IMR-90 (cell line): ENCODE data around the gene SART1. TPM values are rescaled to one million over a fixed set of nuclear protein-coding genes. Genes with fewer than 3 reads are reported as not detected.

ENCODE experiments used
- ATAC-seq: fragments of 200-7000 bp; cut with Tn5 transposase; 2 replicates; pipeline ENCODE4 v1.9.1; 2020; ENCODE audit warnings: low read depth, mild to moderate bottlenecking, moderate library complexity
- BruUV-seq: library from RNA; stranded (reverse); fragments of 400-500 nt; replicated peaks from 2 replicates; lab custom pipeline; 2021; lab: Mats Ljungman, UMichigan
- CTCF ChIA-PET: fragments of 300-600 bp; formaldehyde crosslinking; extraction: SDS; loops from one replicate; lab custom pipeline; 2021; ENCODE audit warnings: antibody characterized with exemption; lab: Yijun Ruan, JAX
- POLR2A ChIA-PET: fragments of 300-600 bp; sonication (Branson Sonifier 250); formaldehyde crosslinking; loops from one replicate; lab custom pipeline; 2022; ENCODE audit warnings: antibody characterized with exemption; ENCODE audit not compliant: unreplicated experiment; lab: Charles Lee
- DNase-seq: peaks from one replicate; pipeline ENCODE4 v3.0.0; 2013
- H2AFZ ChIP-seq: replicated peaks from 2 replicates; pipeline ENCODE3; 2013; ENCODE audit warnings: low read length, mild to moderate bottlenecking; ENCODE audit not compliant: poor library complexity
- H2AK5ac ChIP-seq: 2 replicates; pipeline ENCODE4 v1.6.1; 2013; ENCODE audit warnings: low read depth, low read length, inconsistent platforms
- H2AK9ac ChIP-seq: replicated peaks from 2 replicates; pipeline ENCODE3; 2013; ENCODE audit warnings: mild to moderate bottlenecking, low read depth, low read length, moderate library complexity; ENCODE audit not compliant: poor library complexity
- H2BK120ac ChIP-seq: 2 replicates; pipeline ENCODE4 v1.6.1; 2013; ENCODE audit warnings: low read depth, low read length, inconsistent platforms
- H2BK15ac ChIP-seq: 3 replicates; pipeline ENCODE4 v1.6.1; 2013; ENCODE audit warnings: low read depth, low read length, inconsistent platforms
- H2BK20ac ChIP-seq: 2 replicates; pipeline ENCODE4 v1.6.1; 2013; ENCODE audit warnings: low read depth, mild to moderate bottlenecking, inconsistent platforms, low read length, moderate library complexity
- H2BK5ac ChIP-seq: 2 replicates; pipeline ENCODE4 v1.6.1; 2013; ENCODE audit warnings: mild to moderate bottlenecking, low read depth, low read length, inconsistent platforms; ENCODE audit not compliant: poor library complexity, severe bottlenecking
- H3K14ac ChIP-seq: replicated peaks from 2 replicates; pipeline ENCODE4 v1.6.1; 2013; ENCODE audit warnings: low read depth, low read length, inconsistent platforms
- H3K18ac ChIP-seq: 2 replicates; pipeline ENCODE4 v1.6.1; 2013; ENCODE audit warnings: low read depth, low read length, control low read depth
- H3K23ac ChIP-seq: 2 replicates; pipeline ENCODE4 v1.6.1; 2013; ENCODE audit warnings: low read depth, low read length, inconsistent platforms
- H3K27ac ChIP-seq: 2 replicates; pipeline ENCODE4 v1.5.1; 2013; ENCODE audit warnings: mild to moderate bottlenecking, control low read depth, low read length; ENCODE audit not compliant: insufficient read depth
- H3K27me3 ChIP-seq: 2 replicates; pipeline ENCODE4 v1.6.1; 2013; ENCODE audit warnings: low read length; ENCODE audit not compliant: control insufficient read depth, insufficient read depth
- H3K36me3 ChIP-seq: 2 replicates; pipeline ENCODE4 v1.6.1; 2013; ENCODE audit warnings: low read length, mixed read lengths; ENCODE audit not compliant: control insufficient read depth, insufficient read depth
- H3K4ac ChIP-seq: 2 replicates; pipeline ENCODE4 v1.6.1; 2013; ENCODE audit warnings: low read depth, low read length, inconsistent platforms
- H3K4me1 ChIP-seq: 2 replicates; pipeline ENCODE4 v1.6.1; 2013; ENCODE audit warnings: low read length, mixed read lengths; ENCODE audit not compliant: control insufficient read depth, insufficient read depth
- H3K4me2 ChIP-seq: 2 replicates; pipeline ENCODE4 v1.6.1; 2013; ENCODE audit warnings: low read depth, mild to moderate bottlenecking, control low read depth, low read length, moderate library complexity
- H3K4me3 ChIP-seq: 2 replicates; pipeline ENCODE4 v1.5.1; 2013; ENCODE audit warnings: low read depth, mild to moderate bottlenecking, control low read depth, low read length, moderate library complexity; ENCODE audit not compliant: insufficient read depth
- H3K56ac ChIP-seq: 2 replicates; pipeline ENCODE4 v1.6.1; 2013; ENCODE audit warnings: low read length, inconsistent platforms; ENCODE audit not compliant: insufficient read depth; ENCODE audit errors: extremely low read depth
- H3K79me1 ChIP-seq, 2 experiments: 2 replicates each; pipeline ENCODE4 v1.6.1; 2013; ENCODE audit warnings: low read length in 2 of 2, inconsistent platforms in 1 of 2, low read depth in 1 of 2
- H3K9ac ChIP-seq: 2 replicates; pipeline ENCODE4 v1.6.1; 2013; ENCODE audit warnings: low read depth, low read length, control low read depth
- H3K9me1 ChIP-seq: 2 replicates; pipeline ENCODE4 v1.6.1; 2013; ENCODE audit warnings: low read length, inconsistent platforms; ENCODE audit not compliant: insufficient read depth
- H3K9me3 ChIP-seq: 2 replicates; pipeline ENCODE4 v1.6.1; 2013; ENCODE audit warnings: low read length; ENCODE audit not compliant: control insufficient read depth, insufficient read depth
- H4K20me1 ChIP-seq: 2 replicates; pipeline ENCODE4 v1.6.1; 2013; ENCODE audit warnings: low read length, inconsistent platforms; ENCODE audit not compliant: insufficient read depth
- H4K5ac ChIP-seq: 2 replicates; pipeline ENCODE4 v1.6.1; 2013; ENCODE audit warnings: mild to moderate bottlenecking, low read depth, low read length, control low read depth
- H4K8ac ChIP-seq, 2 experiments: 2 replicates each; pipeline ENCODE4 v1.6.1; 2013; ENCODE audit warnings: low read depth in 2 of 2, low read length in 2 of 2, control low read depth in 1 of 2, inconsistent platforms in 1 of 2
- H4K91ac ChIP-seq: 2 replicates; pipeline ENCODE4 v1.6.1; 2013; ENCODE audit warnings: low read depth, low read length, inconsistent platforms; ENCODE audit not compliant: insufficient read depth
- BHLHE40 ChIP-seq: fragments of 150-350 bp; IDR thresholded peaks from 2 replicates; pipeline ENCODE4 v1.6.1; 2016; ENCODE audit warnings: mild to moderate bottlenecking, low read depth, low read length
- CEBPB ChIP-seq: IDR thresholded peaks from 2 replicates; pipeline ENCODE4 v1.6.1; 2012; ENCODE audit warnings: low read depth, low read length, improper control_type of control experiment
- CHD1 ChIP-seq: IDR thresholded peaks from 2 replicates; pipeline ENCODE4 v1.6.1; 2012; ENCODE audit warnings: low read depth, low read length, improper control_type of control experiment
- CTCF ChIP-seq: conservative IDR thresholded peaks from 2 replicates; pipeline ENCODE4 v1.5.1; 2012; ENCODE audit warnings: mild to moderate bottlenecking, low read depth, low read length, improper control_type of control experiment
- ELK1 ChIP-seq: fragments of 150-350 bp; IDR thresholded peaks from 2 replicates; pipeline ENCODE4 v1.6.1; 2016; ENCODE audit warnings: low read depth, mild to moderate bottlenecking, low read length, moderate library complexity, borderline replicate concordance
- FOS ChIP-seq: fragments of 150-350 bp; IDR thresholded peaks from 2 replicates; pipeline ENCODE4 v1.6.1; 2016; ENCODE audit warnings: low read depth, low read length
- MAFK ChIP-seq: IDR thresholded peaks from 2 replicates; pipeline ENCODE4 v1.6.1; 2012; ENCODE audit warnings: low read depth, low read length, improper control_type of control experiment
- MAZ ChIP-seq: IDR thresholded peaks from 2 replicates; pipeline ENCODE4 v1.6.1; 2012; ENCODE audit warnings: low read depth, mild to moderate bottlenecking, low read length, improper control_type of control experiment, moderate library complexity, borderline replicate concordance
- MXI1 ChIP-seq: IDR thresholded peaks from 2 replicates; pipeline ENCODE4 v1.6.1; 2012; ENCODE audit warnings: low read depth, mild to moderate bottlenecking, low read length, moderate library complexity, borderline replicate concordance
- NFE2L2 ChIP-seq: fragments of 150-350 bp; IDR thresholded peaks from 2 replicates; pipeline ENCODE4 v1.6.1; 2016; ENCODE audit warnings: low read depth, mild to moderate bottlenecking, low read length
- POLR2A ChIP-seq: IDR thresholded peaks from 2 replicates; pipeline ENCODE4 v1.6.1; 2012; ENCODE audit warnings: mild to moderate bottlenecking, low read depth, low read length
- RAD21 ChIP-seq: IDR thresholded peaks from 2 replicates; pipeline ENCODE4 v1.6.1; 2012; ENCODE audit warnings: low read length, improper control_type of control experiment
- RCOR1 ChIP-seq: IDR thresholded peaks from 2 replicates; pipeline ENCODE4 v1.6.1; 2012; ENCODE audit warnings: mild to moderate bottlenecking, low read length, improper control_type of control experiment; ENCODE audit not compliant: insufficient replicate concordance
- RFX5 ChIP-seq: IDR thresholded peaks from 2 replicates; pipeline ENCODE4 v1.8.0; 2012; ENCODE audit warnings: low read depth, mild to moderate bottlenecking, low read length, moderate library complexity
- SMC3 ChIP-seq: fragments of 150-350 bp; IDR thresholded peaks from 2 replicates; pipeline ENCODE4 v1.6.1; 2016; ENCODE audit warnings: low read depth, mild to moderate bottlenecking, antibody characterized with exemption, low read length, moderate library complexity
- USF2 ChIP-seq: fragments of 150-350 bp; IDR thresholded peaks from 2 replicates; pipeline ENCODE4 v1.6.1; 2017; ENCODE audit warnings: mild to moderate bottlenecking, antibody characterized with exemption, low read length, low read depth
- WGBS, 2 experiments: methylation state at CpG; one replicate each; pipeline versions ENCODE4 v1.1.5 to v1.1.7; 2013; ENCODE audit warnings: missing lambda C conversion rate in 2 of 2; ENCODE audit not compliant: insufficient read length in 1 of 2; ENCODE audit errors: extremely low coverage in 2 of 2; 5-methylcytosine and 5-hydroxymethylcytosine counted together
- dilution Hi-C: fragments of 300-500 bp; cut with HindIII; formaldehyde crosslinking; loops from one replicate; pipeline ENCODE4 v1.14.3; 2018; ENCODE audit warnings: low sequenced_read_pairs; ENCODE audit not compliant: unreplicated experiment
- in situ Hi-C: fragments of 300-500 bp; cut with MboI; formaldehyde crosslinking; loops from 3 replicates; pipeline ENCODE4 v1.14.3; 2019; ENCODE audit warnings: low sequenced_read_pairs, inconsistent platforms, mixed read lengths
- intact Hi-C: fragments of 100-400 bp; cut with micrococcal nuclease; formaldehyde crosslinking; loops from 2 replicates; pipeline ENCODE4 v1.10.0; 2022
- polyA plus RNA-seq, 3 experiments: library from polyadenylated mRNA; depleted of rRNA; stranded (reverse); fragments of >200 nt; gene quantifications; 2 replicates each; pipeline ENCODE4 v1.2.3, GENCODE V29; 2012; ENCODE audit warnings: low replicate concordance in 1 of 3
- total RNA-seq: library from RNA; depleted of rRNA; stranded (reverse); fragments of >200 nt; gene quantifications from 2 replicates; pipeline ENCODE4 v1.2.3, GENCODE V29; 2012

Gene SART1
- total and polyA plus RNA-seq, 2 of the 4 experiments (the other 2 are of a cell fraction) = 25.5 to 43.5 TPM

- ATAC-seq = peak; percentile 61
- no peak overlapping the region for H3K14ac ChIP-seq
- H4K91ac ChIP-seq = no peak overlapping the region
- H4K20me1 ChIP-seq = no peaks in the 10 kb centered on the region
- H4K8ac ChIP-seq = no peak overlapping the region
- no peak overlapping the region for H2BK5ac ChIP-seq
- CTCF ChIA-PET = no interaction called here
- no peak overlapping the region for H2BK120ac ChIP-seq
- H2AK9ac ChIP-seq = no peak overlapping the region
- no peak overlapping the region for H3K23ac ChIP-seq
- no TSS peak for BruUV-seq
- POLR2A ChIA-PET = interaction anchor here (0.6 kb wide), 1 partner anchor 33 kb away, joined by 3 read pairs; no protein-coding TSS in a partner anchor
- no peaks in the 10 kb centered on the region for H3K9me1 ChIP-seq
- H4K5ac ChIP-seq = no peak overlapping the region; the same call in 1 of the 2 replicates
- H3K79me1 ChIP-seq = no peaks in the 10 kb centered on the region
- TF ChIP-seq RFX5 (no peak), POLR2A (no peak), MAZ (no peak), RAD21 (no peak), NFE2L2 (no peak), FOS (no peak), BHLHE40 (no peak), ELK1 (no peak), CTCF (no peak), USF2 (no peak), CHD1 (no peak), RCOR1 (no peak), CEBPB (no peak), MAFK (no peak), SMC3 (no peak), MXI1 (no peak)
- H3K4me3 ChIP-seq = no peak overlapping the region
- no peak overlapping the region for H2BK15ac ChIP-seq
- no CpG with 5 or more reads among the region's 4 CpGs for WGBS, 2 experiments
- no peak overlapping the region for H3K56ac ChIP-seq
- no peak overlapping the region for H3K4ac ChIP-seq
- dilution Hi-C loops (no loop called here), in situ Hi-C loops (no loop called here), intact Hi-C loops (no loop called here)
- peak; percentile 63 for DNase-seq
- H3K36me3 ChIP-seq = no peaks in the 10 kb centered on the region
- no peak overlapping the region for H3K9ac ChIP-seq
- H3K27me3 ChIP-seq = no peaks in the 10 kb centered on the region
- H2AFZ ChIP-seq = no peak overlapping the region
- no peak overlapping the region for H3K27ac ChIP-seq
- no peak overlapping the region for H3K18ac ChIP-seq
- H3K9me3 ChIP-seq = no peaks in the 10 kb centered on the region
- H3K4me1 ChIP-seq = peaks cover 4% of the 10 kb centered on the region; the same call in 1 of the 2 replicates
- H3K4me2 ChIP-seq = no peak overlapping the region
- H2AK5ac ChIP-seq = no peak overlapping the region
- H2BK20ac ChIP-seq = no peak overlapping the region
Measured at GRCh38 chr11:65934014-65934413, 27.5 kb upstream of the SART1 start.
